LNCAP (cell line): Measurements from ENCODE around the gene PRKCH.

Experiments
- TF ChIP-seq, protein P1 (sequence below): fragments of 450-650 bp; IDR thresholded peaks from 2 replicates; pipeline ENCODE4 v1.5.1; 2017; ENCODE audit warnings: mild to moderate bottlenecking

Gene PRKCH

DNA sequence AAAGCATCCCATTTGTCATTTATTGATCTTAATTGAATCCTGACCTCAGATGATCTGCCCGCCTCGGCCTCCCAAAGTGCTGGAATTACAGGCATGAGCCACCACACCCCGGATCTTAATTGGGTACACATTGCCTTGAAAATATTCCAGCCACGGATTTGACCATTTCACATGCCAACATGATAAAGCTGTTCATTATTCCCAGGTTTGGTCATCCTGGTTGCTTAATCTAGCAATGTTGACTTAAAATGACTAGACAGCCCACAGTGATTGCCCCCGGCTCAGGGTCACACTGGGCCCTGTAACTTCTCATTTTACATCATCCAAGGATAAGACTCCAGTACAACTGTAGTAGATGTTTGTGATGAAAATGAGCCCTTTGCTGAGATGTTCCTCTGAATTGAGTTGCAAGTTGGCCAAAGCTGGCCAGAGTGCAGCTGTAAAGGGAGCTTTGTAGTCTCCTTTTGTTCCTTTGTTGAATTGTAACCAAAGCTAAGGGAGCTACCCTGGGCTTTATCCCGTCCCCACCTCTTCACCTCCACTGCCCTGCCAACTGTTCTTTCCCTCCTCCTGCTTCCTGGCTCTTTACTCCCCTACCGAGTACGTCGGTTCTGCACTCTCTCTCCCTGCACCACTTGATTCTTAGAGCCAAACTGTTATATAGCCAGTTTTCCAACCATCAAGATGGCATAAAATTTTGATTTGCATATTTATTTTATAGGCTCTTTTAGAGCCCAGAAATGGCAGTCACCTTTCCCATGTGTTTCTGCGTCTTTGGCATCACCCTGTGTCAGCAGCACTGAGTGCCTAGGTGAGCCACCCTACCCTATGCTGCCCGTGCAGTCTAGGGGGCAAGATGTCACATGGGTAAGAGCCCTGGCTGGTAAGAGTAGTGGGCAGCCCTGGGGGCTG is 232.6 kb downstream of the PRKCH start:
- TF ChIP-seq, protein P1, sequence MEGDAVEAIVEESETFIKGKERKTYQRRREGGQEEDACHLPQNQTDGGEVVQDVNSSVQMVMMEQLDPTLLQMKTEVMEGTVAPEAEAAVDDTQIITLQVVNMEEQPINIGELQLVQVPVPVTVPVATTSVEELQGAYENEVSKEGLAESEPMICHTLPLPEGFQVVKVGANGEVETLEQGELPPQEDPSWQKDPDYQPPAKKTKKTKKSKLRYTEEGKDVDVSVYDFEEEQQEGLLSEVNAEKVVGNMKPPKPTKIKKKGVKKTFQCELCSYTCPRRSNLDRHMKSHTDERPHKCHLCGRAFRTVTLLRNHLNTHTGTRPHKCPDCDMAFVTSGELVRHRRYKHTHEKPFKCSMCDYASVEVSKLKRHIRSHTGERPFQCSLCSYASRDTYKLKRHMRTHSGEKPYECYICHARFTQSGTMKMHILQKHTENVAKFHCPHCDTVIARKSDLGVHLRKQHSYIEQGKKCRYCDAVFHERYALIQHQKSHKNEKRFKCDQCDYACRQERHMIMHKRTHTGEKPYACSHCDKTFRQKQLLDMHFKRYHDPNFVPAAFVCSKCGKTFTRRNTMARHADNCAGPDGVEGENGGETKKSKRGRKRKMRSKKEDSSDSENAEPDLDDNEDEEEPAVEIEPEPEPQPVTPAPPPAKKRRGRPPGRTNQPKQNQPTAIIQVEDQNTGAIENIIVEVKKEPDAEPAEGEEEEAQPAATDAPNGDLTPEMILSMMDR = no peak

DNA sequence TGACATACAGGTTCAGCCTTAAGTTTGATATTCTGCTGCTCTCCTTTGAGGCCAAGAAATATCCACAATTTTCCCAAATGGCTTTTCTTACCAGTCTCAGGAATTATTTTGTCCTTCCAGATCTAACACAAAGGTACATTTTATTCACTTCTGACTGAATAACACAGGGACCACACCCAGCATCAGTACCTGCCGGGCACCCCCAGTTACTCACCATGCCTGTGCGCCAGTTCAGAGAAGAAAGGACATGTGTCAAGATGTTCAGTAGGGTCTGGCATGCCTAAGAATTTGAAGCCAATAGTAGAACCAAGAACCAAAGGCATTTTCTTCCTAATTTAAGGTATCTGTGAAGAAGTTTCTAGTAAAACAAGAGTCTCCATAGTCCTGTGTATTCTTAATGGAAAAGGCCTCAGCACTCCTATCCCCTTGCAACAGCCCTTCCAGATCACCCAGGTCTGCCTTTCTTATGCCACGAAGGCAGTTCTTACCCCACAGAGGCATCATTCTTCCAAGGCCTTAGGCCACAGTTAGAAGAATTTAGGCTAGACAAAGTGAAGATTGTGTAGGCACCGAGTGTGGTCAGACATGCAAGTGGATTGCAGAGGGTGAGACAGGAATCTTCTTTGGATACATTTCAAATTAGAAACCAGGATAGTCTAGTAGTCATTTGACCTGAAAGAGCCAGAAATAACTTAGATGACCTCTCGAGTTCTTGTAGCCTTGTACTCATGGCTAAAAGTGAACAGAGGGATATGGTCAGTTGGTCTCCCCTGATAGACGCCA is 233.9 kb downstream of the PRKCH start:
- TF ChIP-seq, protein P1 = no peak

DNA sequence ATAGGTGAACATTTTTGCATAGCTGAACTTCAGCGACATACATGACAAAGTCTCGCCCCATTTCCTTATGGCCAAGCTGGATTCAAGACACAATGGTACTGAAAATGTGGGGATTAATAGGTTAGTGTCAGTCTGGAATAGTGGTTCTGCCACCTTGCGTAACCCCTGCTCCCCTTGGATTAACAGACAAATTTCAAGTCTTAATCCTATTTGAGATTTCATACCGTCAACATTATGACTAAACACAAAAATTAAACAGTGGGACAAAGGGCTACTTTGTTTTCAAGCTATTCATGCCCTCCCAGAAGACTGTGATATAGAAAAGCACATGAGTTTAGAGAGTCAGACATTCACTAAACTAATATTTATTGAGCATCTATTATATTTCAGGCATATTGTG is 235.1 kb downstream of the PRKCH start:
- TF ChIP-seq, protein P1 = no peak

DNA sequence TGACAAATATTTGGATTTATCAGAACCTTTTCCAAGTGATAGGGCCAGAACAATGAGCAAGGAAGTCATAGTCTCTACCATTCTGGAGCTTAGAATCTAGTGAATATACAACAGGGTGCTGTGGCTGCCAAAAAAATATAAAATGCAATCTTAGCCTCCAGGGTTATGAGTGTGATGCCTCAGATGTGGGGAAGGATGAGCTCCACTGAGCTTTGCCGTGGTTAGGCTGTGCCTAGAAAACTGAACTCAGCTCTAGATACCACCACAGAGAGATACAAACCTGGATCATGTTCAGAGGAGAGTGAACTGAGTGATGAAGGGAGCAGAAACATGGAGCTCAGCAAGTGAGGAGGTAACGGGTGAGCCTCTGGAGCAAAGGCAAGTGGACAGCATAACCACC is 235.9 kb downstream of the PRKCH start:
- TF ChIP-seq, protein P1 = no peak

DNA sequence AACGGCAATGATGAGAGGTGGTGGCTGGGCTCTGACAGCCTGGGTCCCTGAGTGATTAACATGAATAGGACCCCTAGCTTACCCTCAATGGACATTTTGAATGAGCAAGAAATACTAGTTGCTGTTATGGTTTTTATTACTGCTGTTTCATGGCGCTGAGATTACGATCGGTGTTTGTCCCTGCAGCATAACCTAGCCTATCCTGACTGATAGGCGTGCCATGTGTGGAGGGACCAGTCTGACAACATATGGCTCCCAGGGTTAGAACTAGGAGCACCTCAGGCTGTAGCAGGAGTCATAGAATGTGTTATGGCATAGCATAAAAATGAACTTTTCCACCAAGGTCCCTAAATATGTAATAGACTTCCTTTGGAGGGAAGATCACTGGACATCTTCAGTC is 236.5 kb downstream of the PRKCH start:
- TF ChIP-seq, protein P1 = no peak

DNA sequence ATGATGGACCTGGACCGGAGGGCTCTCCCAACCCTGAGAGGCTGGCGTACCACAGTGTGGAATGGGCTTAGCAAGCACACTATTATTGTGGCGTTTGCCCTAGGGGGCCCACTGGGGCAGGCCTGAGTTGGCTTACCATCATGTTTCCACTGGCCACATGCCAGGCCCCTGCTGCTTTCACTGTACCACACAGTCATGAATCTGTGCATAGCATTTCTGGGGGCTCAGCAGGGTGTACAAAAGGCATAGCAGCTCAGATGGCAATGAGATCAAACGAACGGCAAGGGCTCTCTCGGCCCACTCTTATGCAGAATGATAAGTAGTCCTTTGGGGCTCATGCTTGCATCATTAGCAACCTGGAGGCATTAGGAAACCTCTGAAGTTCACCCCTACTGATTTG is 236.9 kb downstream of the PRKCH start:
- TF ChIP-seq, protein P1 = no peak

DNA sequence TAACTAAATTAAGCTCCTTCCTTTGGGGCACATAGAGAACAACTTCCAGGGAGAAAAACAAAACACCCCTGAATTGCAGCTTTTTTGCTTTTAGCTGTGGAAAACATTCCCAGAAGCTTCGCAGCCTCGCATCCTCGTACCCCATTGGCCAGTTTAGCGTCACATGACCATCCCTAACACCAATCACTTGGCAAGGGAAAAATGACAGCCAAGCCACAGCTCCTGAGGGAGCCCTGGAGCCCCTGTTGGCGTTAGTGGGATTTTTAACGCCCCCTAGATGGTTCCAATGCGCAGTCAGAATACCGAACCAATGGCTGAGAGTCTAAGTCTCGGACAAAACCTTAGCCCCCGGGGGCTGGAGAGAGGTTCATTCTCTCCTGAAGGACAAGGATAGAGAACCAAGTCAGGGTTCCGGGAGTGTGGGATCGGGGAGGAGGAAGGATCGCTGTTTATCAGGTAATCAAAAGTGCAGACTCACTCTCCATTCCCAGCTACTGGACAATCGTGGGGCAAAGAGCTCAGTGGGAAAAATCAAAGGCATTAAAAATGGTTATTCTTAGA is 238.3 kb downstream of the PRKCH start:
- TF ChIP-seq, protein P1 = no peak
